K562 (cell line): Measurements from ENCODE around the gene TMEM179. TPM values are rescaled to one million over a fixed set of nuclear protein-coding genes. Genes with fewer than 3 reads are reported as not detected.

Source experiments
- BRD4 ChIP-seq: fragments of 200-600 bp; sonication (generic); IDR thresholded peaks from 2 replicates; pipeline ENCODE4 v1.6.1; 2017; ENCODE audit warnings: inconsistent platforms
- ELF1 ChIP-seq: fragments of 200-800 bp; sonication (Bioruptor generic); IDR thresholded peaks from 2 replicates; pipeline ENCODE4 v1.6.1; 2016; ENCODE audit warnings: missing genetic modification characterization, missing compliant biosample characterization
- MAFG ChIP-seq: fragments of 450-650 bp; conservative IDR thresholded peaks from 2 replicates; pipeline ENCODE4 v1.6.1; 2016; ENCODE audit warnings: missing genetic modification characterization, missing compliant biosample characterization
- NR4A1 ChIP-seq, 2 experiments: fragments of 250-450 bp in 1 of 2; fragments of 450-650 bp in 1 of 2; sonication (Bioruptor Pico) in 1 of 2; IDR thresholded peaks; 2 replicates each; pipeline versions ENCODE4 v1.4.0 to v1.6.1; 2016 to 2020; ENCODE audit warnings: mild to moderate bottlenecking in 2 of 2, missing compliant biosample characterization in 1 of 2, missing genetic modification characterization in 1 of 2, moderate library complexity in 1 of 2
- POLR2G ChIP-seq: fragments of 200-400 bp; formaldehyde crosslinking; IDR thresholded peaks from 2 replicates; pipeline ENCODE4 v1.6.1; 2017; ENCODE audit warnings: low read depth, mild to moderate bottlenecking, antibody characterized with exemption, low read length, moderate library complexity
- TCF3 ChIP-seq: sonication (generic); formaldehyde crosslinking; IDR thresholded peaks from 2 replicates; pipeline ENCODE4 v1.4.0; 2020; ENCODE audit warnings: mild to moderate bottlenecking, missing genetic modification reagents
- polyA plus RNA-seq, 8 experiments: library from polyadenylated mRNA; depleted of rRNA in 4 of 8; stranded (reverse) in 5 of 8; unstranded in 3 of 8; fragments of >200 nt; fragmentation: Nextera tagmentation in 2 of 8; fragmentation: Illumina TruSeq in 1 of 8; extraction: Ambion mirVana in 2 of 8; extraction: Trizol in 1 of 8; gene quantifications; 2 replicates each; pipeline versions ENCODE4 v1.2.1 to v1.2.3, GENCODE V29; 2011 to 2014; ENCODE audit warnings: inconsistent platforms in 1 of 8, missing spikeins in 1 of 8
- total RNA-seq, 7 experiments: library from RNA; depleted of rRNA in 6 of 7; stranded (reverse); fragments of >200 nt in 6 of 7; fragmentation: Illumina TruSeq in 2 of 7; extraction: Trizol in 2 of 7; gene quantifications; 2 replicates each; pipeline versions ENCODE4 v1.2.1 to v1.2.3, GENCODE V29; 2011 to 2021; ENCODE audit warnings: low replicate concordance in 1 of 7
- TF ChIP-seq, protein P1 (sequence below): fragments of 250-450 bp; sonication (Bioruptor Pico); IDR thresholded peaks from 2 replicates; pipeline ENCODE4 v1.8.0; 2022; ENCODE audit warnings: moderate library complexity, mild to moderate bottlenecking, inconsistent platforms
- TF ChIP-seq, protein P2 (sequence below): fragments of 450-650 bp; IDR thresholded peaks from 2 replicates; pipeline ENCODE4 v1.6.1; 2017; ENCODE audit warnings: mild to moderate bottlenecking, moderate library complexity
- TF ChIP-seq, protein P3 (sequence below): fragments of 450-650 bp; conservative IDR thresholded peaks from 2 replicates; pipeline ENCODE4 v1.6.1; 2016; ENCODE audit warnings: missing genetic modification characterization, low read depth, mild to moderate bottlenecking, control low read depth, missing compliant biosample characterization

Gene TMEM179
- total and polyA plus RNA-seq, 9 of the 15 experiments (the other 6 are each of a cell fraction or from before 2014, with no cell fraction given): not detected

DNA sequence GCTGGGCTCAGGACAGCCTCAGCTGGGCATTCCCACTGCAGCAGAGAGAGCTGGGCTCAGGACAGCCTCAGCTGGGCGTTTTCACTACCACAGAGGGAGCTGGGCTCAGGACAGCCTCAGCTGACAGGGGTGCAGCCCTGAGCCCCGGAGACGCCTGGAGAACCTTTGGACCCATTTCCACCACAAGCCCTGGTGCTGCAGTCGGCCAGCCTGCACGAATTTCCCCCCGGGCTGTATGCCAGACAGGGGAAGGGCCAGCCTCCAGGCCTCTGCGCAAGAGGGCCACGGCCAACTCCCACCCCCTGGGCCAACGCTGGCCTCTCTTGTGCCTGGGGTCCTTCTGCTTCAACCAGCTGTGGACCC, 27.6 kb downstream of the TMEM179 start (continued):
- TF ChIP-seq ELF1 (tag): no peak
- TF ChIP-seq BRD4: no peak
- TF ChIP-seq NR4A1 (CRISPR knock-in tag; IDR thresholded peaks at IDR 0.05): no peak
- TF ChIP-seq NR4A1 (tag; IDR thresholded peaks at IDR 0.05): no peak
- TF ChIP-seq TCF3: no peak
- TF ChIP-seq, protein P1, sequence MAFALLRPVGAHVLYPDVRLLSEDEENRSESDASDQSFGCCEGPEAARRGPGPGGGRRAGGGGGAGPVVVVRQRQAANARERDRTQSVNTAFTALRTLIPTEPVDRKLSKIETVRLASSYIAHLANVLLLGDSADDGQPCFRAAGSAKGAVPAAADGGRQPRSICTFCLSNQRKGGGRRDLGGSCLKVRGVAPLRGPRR (CRISPR knock-in tag): no peak
- no peak for TF ChIP-seq POLR2G
- TF ChIP-seq, protein P2, sequence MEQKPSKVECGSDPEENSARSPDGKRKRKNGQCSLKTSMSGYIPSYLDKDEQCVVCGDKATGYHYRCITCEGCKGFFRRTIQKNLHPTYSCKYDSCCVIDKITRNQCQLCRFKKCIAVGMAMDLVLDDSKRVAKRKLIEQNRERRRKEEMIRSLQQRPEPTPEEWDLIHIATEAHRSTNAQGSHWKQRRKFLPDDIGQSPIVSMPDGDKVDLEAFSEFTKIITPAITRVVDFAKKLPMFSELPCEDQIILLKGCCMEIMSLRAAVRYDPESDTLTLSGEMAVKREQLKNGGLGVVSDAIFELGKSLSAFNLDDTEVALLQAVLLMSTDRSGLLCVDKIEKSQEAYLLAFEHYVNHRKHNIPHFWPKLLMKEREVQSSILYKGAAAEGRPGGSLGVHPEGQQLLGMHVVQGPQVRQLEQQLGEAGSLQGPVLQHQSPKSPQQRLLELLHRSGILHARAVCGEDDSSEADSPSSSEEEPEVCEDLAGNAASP: no peak
- TF ChIP-seq MAFG (tag): no peak
- TF ChIP-seq, protein P3, sequence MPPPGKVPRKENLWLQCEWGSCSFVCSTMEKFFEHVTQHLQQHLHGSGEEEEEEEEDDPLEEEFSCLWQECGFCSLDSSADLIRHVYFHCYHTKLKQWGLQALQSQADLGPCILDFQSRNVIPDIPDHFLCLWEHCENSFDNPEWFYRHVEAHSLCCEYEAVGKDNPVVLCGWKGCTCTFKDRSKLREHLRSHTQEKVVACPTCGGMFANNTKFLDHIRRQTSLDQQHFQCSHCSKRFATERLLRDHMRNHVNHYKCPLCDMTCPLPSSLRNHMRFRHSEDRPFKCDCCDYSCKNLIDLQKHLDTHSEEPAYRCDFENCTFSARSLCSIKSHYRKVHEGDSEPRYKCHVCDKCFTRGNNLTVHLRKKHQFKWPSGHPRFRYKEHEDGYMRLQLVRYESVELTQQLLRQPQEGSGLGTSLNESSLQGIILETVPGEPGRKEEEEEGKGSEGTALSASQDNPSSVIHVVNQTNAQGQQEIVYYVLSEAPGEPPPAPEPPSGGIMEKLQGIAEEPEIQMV (tag): no peak
